ENCODE results near the gene ZNF407.

The ZNF407 gene

DNA sequence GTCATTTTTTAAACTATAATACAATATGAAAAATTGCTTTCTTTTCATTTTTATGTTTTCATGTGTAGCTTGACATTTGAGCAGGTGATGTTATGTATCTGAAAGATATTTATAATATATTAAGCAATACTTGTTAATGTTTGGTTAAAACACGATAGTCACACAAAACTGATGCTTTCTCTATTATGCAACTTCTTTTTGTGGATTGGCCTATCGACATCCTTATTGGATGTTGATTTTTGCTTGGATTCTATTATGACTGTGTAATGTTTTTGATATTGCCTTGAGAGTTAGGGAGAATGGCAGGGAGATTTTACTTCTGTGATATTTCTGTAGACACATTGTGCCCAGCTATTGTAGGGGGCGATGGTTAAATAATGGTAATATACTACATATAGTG, 128.0 kb downstream of the ZNF407 start:
- TF ChIP-seq ZNF174 (tag by site-specific recombination; IDR thresholded peaks at IDR 0.05) (no peak), ZNF585B (tag by site-specific recombination; IDR thresholded peaks at IDR 0.05) (no peak), ZFP69B (tag by site-specific recombination; IDR thresholded peaks at IDR 0.05) (no peak), ZNF510 (tag by site-specific recombination; IDR thresholded peaks at IDR 0.05; ENCODE audit: insufficient replicate concordance) (no peak), TRIM28 (IDR thresholded peaks at IDR 0.05; ENCODE audit: borderline replicate concordance, low read length) (no peak)
- ChIA-PET POLR2A (no interaction called here), CTCF (interaction anchor here (0.7 to 1.0 kb wide), 2 partner anchors 16 to 819 kb away, joined by 3 to 4 read pairs; no protein-coding TSS in a partner anchor)
- Histone ChIP-seq H3K4me1 (ENCODE audit: control insufficient read depth, insufficient read depth, low read length) (no peaks in the 10 kb centered on the region), H3K4me3 (ENCODE audit: low read depth, low read length) (no peak overlapping the region), H3K27ac (ENCODE audit: extremely low read depth, low read depth, low read length) (no peak overlapping the region), H3K36me3 (ENCODE audit: control insufficient read depth in 2 of 2, insufficient read depth in 1 of 2, low read length in 2 of 2) (no peaks in the 10 kb centered on the region), H3K9me3 (ENCODE audit: control insufficient read depth, insufficient read depth, low read depth, low read length) (no peaks in the 10 kb centered on the region)

DNA sequence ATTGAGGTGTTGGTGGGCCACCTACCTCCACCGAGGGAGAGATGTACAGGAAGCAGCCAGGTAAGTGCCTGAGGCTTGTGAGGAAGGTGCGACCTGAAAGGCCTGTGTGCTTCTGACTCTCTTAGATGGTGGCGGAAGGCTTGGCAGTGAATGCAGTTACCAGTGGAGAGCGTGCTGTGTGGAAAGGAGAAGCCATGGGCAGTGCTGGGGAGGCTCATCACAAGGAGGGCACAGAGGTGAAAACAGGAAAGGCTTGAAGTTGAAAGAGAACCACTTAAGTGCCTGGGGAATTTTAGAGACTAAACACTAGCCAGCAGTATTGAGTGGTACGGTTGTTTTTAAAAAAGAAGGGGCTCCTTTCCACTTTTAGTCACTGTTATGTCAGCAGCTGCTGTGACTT, 130.9 kb downstream of the ZNF407 start:
- Histone ChIP-seq H3K9me3 (ENCODE audit: control insufficient read depth, insufficient read depth, low read depth, low read length) (no peaks in the 10 kb centered on the region), H3K4me1 (ENCODE audit: control insufficient read depth, insufficient read depth, low read length) (no peaks in the 10 kb centered on the region; the same call in 1 of the 2 replicates), H3K27ac (ENCODE audit: extremely low read depth, low read depth, low read length) (no peak overlapping the region), H3K4me3 (ENCODE audit: low read depth, low read length) (no peak overlapping the region), H3K36me3 (ENCODE audit: control insufficient read depth in 2 of 2, insufficient read depth in 1 of 2, low read length in 2 of 2) (no peaks in the 10 kb centered on the region)
- ChIA-PET CTCF (no interaction called here), POLR2A (no interaction called here)
- no peak for TF ChIP-seq ZBTB21 (tag by site-specific recombination; IDR thresholded peaks at IDR 0.05)
- TF ChIP-seq ZNF169 (tag by site-specific recombination; IDR thresholded peaks at IDR 0.05), result no peak
- TF ChIP-seq ZNF792 (tag by site-specific recombination; IDR thresholded peaks at IDR 0.05), result no peak
- TF ChIP-seq ZNF155 (tag by site-specific recombination; IDR thresholded peaks at IDR 0.05), result no peak
- TF ChIP-seq ZNF521 (tag by site-specific recombination; IDR thresholded peaks at IDR 0.05), result no peak
- no peak for TF ChIP-seq EGR2 (tag by site-specific recombination; IDR thresholded peaks at IDR 0.05; ENCODE audit: low read depth)

DNA sequence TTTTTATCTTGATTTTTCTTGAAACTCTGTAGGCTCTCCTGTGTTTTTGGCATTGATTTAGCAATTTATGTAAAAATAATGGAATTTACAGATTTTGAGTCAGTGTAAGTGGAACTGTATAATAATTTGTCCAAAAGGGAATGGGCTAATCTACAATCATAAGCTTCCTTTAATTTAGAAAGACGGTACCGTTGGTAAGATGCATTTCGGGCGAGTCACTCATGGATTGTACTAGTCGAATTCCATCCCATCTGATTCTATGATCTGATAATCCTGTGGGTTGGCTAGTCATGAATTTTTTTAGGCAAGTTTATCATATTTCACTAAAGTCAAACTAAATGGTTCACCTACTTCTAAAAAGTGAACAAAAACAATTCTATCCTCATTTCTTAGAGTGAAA, 133.4 kb downstream of the ZNF407 start:
- H3K36me3 ChIP-seq (ENCODE audit: control insufficient read depth in 2 of 2, insufficient read depth in 1 of 2, low read length in 2 of 2), result no peaks in the 10 kb centered on the region
- POLR2A ChIA-PET, result no interaction called here

More for the DNA sequence above, 133.4 kb downstream of the ZNF407 start:
- Histone ChIP-seq H3K9me3 (ENCODE audit: control insufficient read depth, insufficient read depth, low read depth, low read length) (no peaks in the 10 kb centered on the region), H3K4me1 (ENCODE audit: control insufficient read depth, insufficient read depth, low read length) (no peaks in the 10 kb centered on the region; the same call in 1 of the 2 replicates), H3K27ac (ENCODE audit: extremely low read depth, low read depth, low read length) (no peak overlapping the region), H3K4me3 (ENCODE audit: low read depth, low read length) (no peak overlapping the region)
- CTCF ChIA-PET, result no interaction called here
- no peak for TF ChIP-seq SP2 (tag by site-specific recombination; IDR thresholded peaks at IDR 0.05)
- TF ChIP-seq, protein P1, sequence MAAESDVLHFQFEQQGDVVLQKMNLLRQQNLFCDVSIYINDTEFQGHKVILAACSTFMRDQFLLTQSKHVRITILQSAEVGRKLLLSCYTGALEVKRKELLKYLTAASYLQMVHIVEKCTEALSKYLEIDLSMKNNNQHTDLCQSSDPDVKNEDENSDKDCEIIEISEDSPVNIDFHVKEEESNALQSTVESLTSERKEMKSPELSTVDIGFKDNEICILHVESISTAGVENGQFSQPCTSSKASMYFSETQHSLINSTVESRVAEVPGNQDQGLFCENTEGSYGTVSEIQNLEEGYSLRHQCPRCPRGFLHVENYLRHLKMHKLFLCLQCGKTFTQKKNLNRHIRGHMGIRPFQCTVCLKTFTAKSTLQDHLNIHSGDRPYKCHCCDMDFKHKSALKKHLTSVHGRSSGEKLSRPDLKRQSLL (tag by site-specific recombination; IDR thresholded peaks at IDR 0.05), result no peak
- TF ChIP-seq PRDM1 (tag by site-specific recombination; IDR thresholded peaks at IDR 0.05), result no peak
- no peak for TF ChIP-seq ZNF140 (tag by site-specific recombination; IDR thresholded peaks at IDR 0.05)
- TF ChIP-seq, protein P2, sequence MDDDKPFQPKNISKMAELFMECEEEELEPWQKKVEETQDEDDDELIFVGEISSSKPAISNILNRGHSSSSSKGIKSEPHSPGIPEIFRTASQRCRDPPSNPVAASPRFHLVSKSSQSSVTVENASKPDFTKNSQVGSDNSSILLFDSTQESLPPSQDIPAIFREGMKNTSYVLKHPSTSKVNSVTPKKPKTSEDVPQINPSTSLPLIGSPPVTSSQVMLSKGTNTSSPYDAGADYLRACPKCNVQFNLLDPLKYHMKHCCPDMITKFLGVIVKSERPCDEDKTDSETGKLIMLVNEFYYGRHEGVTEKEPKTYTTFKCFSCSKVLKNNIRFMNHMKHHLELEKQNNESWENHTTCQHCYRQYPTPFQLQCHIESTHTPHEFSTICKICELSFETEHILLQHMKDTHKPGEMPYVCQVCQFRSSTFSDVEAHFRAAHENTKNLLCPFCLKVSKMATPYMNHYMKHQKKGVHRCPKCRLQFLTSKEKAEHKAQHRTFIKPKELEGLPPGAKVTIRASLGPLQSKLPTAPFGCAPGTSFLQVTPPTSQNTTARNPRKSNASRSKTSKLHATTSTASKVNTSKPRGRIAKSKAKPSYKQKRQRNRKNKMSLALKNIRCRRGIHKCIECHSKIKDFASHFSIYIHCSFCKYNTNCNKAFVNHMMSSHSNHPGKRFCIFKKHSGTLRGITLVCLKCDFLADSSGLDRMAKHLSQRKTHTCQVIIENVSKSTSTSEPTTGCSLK (tag by site-specific recombination; IDR thresholded peaks at IDR 0.05), result no peak
- TF ChIP-seq KLF1 (tag by site-specific recombination; IDR thresholded peaks at IDR 0.05), result no peak
- TF ChIP-seq ZNF174 (tag by site-specific recombination; IDR thresholded peaks at IDR 0.05), result no peak
- TF ChIP-seq ZNF121 (tag by site-specific recombination; IDR thresholded peaks at IDR 0.05), result no peak
- no peak for TF ChIP-seq ZNF391 (tag by site-specific recombination; IDR thresholded peaks at IDR 0.05; ENCODE audit: borderline replicate concordance, low read depth)
- TF ChIP-seq ZNF324 (tag by site-specific recombination; IDR thresholded peaks at IDR 0.05), result no peak
- TF ChIP-seq ZNF138 (tag by site-specific recombination; IDR thresholded peaks at IDR 0.05; ENCODE audit: borderline replicate concordance), result no peak
- TF ChIP-seq ZEB2 (tag by site-specific recombination; IDR thresholded peaks at IDR 0.05), result no peak
- TF ChIP-seq, protein P3, sequence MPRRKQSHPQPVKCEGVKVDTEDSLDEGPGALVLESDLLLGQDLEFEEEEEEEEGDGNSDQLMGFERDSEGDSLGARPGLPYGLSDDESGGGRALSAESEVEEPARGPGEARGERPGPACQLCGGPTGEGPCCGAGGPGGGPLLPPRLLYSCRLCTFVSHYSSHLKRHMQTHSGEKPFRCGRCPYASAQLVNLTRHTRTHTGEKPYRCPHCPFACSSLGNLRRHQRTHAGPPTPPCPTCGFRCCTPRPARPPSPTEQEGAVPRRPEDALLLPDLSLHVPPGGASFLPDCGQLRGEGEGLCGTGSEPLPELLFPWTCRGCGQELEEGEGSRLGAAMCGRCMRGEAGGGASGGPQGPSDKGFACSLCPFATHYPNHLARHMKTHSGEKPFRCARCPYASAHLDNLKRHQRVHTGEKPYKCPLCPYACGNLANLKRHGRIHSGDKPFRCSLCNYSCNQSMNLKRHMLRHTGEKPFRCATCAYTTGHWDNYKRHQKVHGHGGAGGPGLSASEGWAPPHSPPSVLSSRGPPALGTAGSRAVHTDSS (tag by site-specific recombination; IDR thresholded peaks at IDR 0.05), result no peak

All from HEK293 (cell line).